ACHN (cell line): ENCODE measurements around the gene SLC9A5.

Experiments used
- DNase-seq: peaks from one replicate; pipeline ENCODE4 v3.0.0-alpha.2; 2015
- in situ Hi-C: cut with HindIII; loops from 2 replicates; pipeline ENCODE4 v1.10.0; 2017; ENCODE audit warnings: low sequenced_read_pairs, low pct_ligation_motif_present, low pct_unique_long_range_greater_than_20kb

SLC9A5 gene

GRCh38 chr16:67291461-67291860, 42.7 kb downstream of the SLC9A5 start:
- in situ Hi-C loops, result no loop called here
- DNase-seq, result no peak

DNA sequence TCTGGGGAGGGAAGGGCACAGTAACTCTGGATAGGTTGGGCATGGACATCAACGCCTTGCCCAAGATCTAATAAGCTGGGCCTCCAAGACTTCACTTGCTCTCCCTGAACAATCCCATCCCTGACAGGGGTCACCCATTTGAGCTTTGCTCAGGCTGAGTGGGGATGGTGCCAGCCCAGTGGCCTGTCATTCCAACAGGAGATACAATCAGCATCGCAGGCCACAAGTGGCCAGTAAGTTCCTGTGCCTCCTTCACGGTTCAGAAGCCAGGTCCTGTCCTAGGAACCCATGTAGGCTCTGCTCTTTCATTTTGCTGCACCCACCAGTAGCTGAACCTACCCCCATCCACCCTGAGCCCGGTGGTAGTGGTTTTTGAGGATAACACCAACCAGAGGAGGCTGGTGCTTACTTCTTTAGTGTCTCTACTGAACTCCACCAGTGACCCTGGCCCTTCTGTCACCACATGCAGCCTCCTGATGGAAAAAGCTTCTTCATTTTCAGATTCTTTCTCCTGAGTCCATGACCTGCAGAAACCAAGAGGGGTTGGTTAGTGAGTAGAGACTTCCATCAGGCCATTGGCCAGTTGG, 45.5 kb downstream of the SLC9A5 start:
- DNase-seq, result no peak
- in situ Hi-C loops, result no loop called here

DNA sequence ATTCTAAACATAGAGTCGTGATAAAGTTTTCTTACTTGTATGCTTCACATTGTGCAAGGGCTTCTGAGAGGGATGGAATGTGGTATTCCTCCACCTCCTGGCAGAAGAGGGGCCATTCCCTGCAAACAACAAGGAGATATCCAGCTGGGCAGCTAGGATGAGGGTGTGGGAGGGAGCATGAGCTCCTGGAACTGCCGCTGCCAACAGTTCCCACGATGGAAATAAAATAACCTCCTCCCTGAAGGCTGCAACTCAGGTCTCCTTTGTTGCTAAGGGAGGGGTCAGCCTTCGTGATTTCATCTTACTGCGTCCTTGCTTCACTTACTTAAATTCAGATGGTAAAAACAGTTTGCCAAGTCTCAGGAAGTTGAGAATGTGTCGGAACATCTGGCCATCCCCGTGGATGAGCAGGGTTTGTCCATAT, 46.2 kb downstream of the SLC9A5 start:
- in situ Hi-C loops, result no loop called here
- DNase-seq, result no peak

DNA sequence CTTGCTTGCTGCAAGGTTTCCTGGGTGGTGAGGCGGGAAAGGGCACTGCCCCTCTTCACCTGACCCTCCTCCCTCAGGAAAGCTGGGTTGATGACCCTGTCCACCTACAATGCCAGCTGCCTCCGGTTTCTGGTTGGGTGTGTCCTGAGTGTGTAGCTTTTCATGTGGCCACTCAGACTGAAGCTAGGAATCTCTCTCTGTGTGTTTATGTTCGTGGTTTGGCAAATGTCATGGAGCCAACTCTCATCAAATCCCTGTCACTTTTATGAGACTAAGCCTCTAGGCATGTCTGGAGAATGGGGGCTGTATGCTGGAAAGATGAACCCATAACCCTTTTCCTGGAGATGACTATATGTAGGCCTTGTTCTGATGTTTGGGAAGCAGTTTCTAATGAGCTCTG, 47.6 kb downstream of the SLC9A5 start:
- DNase-seq, result no peak
- in situ Hi-C loops, result no loop called here

DNA sequence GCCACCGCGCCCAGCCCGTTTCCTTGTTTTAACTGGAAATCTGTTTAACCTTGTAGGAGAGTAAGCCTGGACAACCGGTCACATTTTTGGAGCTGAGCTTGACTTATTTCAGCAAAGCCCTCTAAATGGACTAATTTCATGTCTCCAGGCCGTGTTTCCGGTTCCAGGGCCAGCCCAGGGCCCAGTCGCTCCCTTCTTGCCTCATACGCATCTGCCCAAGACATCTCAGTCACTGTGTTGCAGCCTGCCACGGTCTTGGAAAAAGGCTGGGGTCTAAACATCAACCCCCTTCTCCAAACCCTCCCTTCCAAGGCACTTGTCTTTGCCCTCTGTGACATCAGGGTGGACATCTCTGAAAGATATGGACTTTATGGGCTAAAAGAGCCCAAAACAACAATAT, 49.5 kb downstream of the SLC9A5 start:
- no peak for DNase-seq
- in situ Hi-C loops, result no loop called here

GRCh38 chr16:67299269-67299668, 50.5 kb downstream of the SLC9A5 start:
- in situ Hi-C loops, result no loop called here
- no peak for DNase-seq

- in situ Hi-C loops, result no loop called here
- DNase-seq, result no peak
These were observed 52.5 kb downstream of the SLC9A5 start for GRCh38 chr16:67301080-67301782.

DNA sequence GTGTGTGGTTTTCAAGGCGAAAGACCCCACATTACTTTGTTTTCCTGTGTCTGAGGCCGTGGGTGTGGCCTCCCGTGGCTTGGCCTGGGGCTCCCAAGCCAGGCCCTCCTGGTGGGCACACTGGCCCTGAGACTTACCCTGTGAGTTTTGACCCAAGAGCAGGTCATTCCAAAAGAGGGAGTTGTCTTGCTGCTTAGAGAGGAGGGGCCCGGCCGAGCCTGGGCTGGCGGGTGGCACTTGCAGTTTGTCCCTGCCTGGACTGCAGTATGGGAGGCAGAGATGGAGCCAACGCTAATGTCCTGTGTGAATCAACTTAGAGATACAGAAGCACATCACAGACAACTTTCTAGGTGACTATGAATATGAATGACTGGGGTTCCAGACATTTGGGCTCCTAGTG, 53.3 kb downstream of the SLC9A5 start:
- in situ Hi-C loops, result no loop called here
- DNase-seq, result no peak

DNA sequence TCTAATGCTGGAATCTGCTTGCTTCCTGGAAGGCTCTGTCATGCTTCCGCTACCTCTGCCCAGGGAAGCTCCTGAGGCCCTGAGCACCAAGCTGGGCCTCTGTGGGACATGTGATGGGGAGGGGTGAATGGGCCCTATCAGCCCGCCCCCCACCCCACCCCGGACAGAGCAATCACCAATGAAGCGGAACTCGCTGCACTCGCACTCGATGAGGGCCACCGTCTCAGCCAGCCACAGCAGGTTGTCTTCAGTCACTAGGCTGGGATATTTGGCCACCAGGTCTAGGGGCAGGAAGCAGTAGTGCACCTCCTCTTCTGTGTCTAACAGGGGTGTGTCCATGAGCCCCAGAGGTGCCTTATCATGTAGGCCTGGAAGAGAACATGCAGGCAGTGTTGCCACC, 54.2 kb downstream of the SLC9A5 start:
- no peak for DNase-seq
- in situ Hi-C loops, result no loop called here

DNA sequence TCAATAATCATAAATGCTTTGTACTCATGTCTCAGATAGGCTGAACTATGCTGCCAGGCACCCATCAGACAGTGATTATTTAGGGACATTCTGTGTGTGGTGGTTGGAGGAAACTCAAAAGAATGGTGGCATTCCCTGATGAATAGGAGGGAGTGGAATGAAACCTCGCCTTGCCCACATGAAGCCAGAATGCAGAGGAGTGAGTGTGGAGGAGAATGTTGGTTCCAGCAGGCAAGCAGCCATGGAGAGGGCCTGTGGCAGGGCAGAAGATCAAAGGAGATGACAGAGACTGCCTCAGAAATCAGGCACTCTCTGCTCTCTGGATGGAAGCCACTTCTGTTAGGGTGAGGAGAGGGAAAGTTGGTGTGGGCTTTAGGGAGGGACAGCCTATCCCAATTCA, 55.2 kb downstream of the SLC9A5 start:
- in situ Hi-C loops, result no loop called here
- DNase-seq, result no peak

DNA sequence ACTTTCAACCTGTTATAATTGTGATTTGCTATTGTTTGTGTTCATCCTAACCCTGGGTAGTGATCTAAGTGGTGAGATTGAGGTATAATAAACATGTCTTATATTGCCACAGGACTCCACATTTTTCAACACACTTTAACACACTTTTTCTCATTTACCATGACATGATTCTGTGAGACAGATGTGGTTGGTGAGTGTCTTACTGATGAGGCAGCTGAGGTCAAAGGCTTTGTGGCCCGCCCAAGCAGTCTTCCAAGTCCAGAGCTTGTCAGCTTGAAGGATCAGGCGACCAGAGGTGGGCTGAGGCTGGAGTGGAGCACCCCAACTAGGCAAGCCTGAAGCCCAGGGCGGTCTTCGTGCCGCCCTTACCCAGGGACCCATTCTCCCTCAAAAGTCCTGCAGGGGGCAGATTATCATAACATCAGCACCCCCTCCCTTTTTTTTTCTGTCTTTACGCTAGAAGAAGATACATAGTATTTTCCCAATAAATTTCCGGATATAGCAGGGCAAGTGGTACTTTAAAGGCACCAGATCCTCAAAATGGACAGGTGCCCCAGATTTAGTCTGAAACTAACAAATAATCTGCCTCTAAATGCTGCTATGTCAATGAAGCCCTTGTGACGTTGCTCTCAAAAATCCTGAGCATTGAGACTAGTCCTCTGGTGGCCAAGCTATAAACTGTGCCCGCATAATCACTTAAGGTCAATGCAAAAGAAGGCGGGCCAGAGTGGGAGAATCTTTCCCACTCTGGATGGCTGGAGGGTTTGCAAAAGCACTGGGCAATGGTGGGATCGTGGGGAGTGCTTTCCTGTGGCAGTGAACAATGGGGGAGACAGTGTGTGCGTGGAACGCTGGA, 56.7 kb downstream of the SLC9A5 start:
- in situ Hi-C loops, result no loop called here
- no peak for DNase-seq

DNA sequence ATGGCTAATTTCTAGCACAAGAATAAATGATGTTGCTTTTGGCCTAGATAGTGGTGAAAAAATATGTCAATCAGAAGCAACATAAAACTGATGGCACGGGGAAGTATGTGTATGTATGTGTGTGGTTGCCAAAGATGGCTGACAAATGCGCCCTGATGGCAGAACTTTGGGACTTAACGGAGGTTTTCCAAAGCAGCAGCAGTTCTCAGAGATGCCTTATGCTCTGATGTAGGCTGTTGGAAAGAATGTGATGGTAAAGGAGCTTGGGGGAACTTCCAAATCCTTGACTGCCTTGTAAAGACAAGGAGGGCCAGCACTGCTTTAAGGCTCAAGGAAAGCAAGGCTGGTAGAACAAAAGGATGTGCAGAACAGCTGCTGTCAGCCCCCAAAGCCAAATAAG, 61.8 kb downstream of the SLC9A5 start:
- DNase-seq, result no peak
- in situ Hi-C loops, result no loop called here

DNA sequence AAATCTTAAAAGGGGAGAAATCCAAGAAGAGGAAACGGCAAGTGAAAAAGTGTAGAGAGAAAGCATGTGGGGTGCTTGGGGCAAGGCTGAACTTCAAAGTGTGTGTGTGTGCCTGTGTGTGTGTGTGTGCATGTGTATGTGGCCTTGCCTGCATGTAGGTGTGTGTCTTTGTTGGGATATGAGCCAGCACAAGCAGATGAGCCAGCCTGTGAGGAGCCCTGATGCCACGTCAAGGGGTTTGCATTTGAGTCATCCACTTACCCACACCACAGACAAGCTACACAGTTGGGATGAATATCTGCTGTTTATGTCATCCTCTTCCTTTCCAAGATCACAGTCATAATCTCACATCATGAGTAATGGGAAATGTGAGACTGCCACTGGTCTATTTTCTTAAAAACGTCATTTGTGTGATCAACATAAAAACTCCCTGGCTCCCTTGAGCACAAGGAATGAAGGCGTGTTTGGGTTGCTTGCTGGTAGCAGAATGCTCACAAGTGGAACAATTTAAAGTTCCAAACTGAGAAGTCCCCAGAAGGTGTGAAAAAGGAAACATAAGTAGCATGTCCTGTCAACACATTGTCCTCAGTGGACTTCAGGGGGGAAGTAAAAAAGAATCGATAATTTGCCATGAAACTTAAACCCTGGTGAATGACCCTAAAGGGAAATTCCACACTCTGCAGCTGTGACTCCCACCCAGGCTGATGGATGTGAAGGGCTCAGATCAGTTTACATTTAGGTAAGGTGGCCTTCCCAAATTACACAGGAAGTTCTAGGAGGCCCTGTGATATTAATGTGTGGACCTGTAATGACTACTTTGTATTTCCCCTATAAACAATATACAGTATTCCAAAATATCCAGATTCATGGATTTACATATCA, 63.1 kb downstream of the SLC9A5 start:
- in situ Hi-C loops, result no loop called here
- DNase-seq, result peak; percentile 99

DNA sequence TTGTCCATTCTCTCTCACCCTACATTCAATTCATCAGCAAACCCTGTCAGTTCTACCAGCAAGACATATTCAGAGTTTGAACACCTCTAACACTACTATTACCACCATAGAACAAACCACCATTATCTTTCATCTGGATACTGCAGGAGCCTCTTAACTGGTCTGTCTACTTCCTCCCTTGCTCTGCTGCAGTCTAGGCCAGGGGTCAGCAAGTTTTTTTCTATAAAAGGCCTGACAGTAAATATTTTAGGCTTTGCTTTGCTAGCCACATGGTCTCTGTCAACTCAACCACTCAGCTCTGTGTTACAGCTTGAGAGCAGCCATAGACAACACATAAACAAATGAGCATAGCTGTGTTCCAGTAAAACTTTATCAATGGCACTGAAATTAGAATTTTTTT, 63.9 kb downstream of the SLC9A5 start:
- in situ Hi-C loops, result no loop called here
- no peak for DNase-seq

GRCh38 chr16:67317853-67318252, 69.1 kb downstream of the SLC9A5 start:
- in situ Hi-C loops, result no loop called here

More at GRCh38 chr16:67317853-67318252, 69.1 kb downstream of the SLC9A5 start:
- DNase-seq, result no peak
